Osteoblast (primary cell): Measurements from ENCODE around the gene PDE6A. TPM values are rescaled to one million over a fixed set of nuclear protein-coding genes. Genes with fewer than 3 reads are reported as not detected.

Source experiments
- DNase-seq: peaks from one replicate; pipeline ENCODE4 v3.0.0; 2011; ENCODE audit warnings: low spot score, mixed read lengths; ENCODE audit not compliant: insufficient read length; ENCODE audit errors: missing footprints
- H2AFZ ChIP-seq: 2 replicates; pipeline ENCODE4 v1.6.0; 2011; ENCODE audit warnings: mild to moderate bottlenecking, low read length
- H3K27ac ChIP-seq: 2 replicates; pipeline ENCODE4 v1.5.1; 2011; ENCODE audit warnings: mild to moderate bottlenecking, low read depth, low read length, moderate library complexity
- H3K27me3 ChIP-seq: 2 replicates; pipeline ENCODE4 v1.6.0; 2012; ENCODE audit warnings: mild to moderate bottlenecking, control low read depth, inconsistent platforms, low read length, moderate library complexity; ENCODE audit not compliant: insufficient read depth
- H3K36me3 ChIP-seq: 2 replicates; pipeline ENCODE4 v1.5.1; 2011; ENCODE audit warnings: mild to moderate bottlenecking, low read length, control low read depth, moderate library complexity; ENCODE audit not compliant: insufficient read depth
- H3K4me1 ChIP-seq: 2 replicates; pipeline ENCODE4 v1.5.1; 2011; ENCODE audit warnings: mild to moderate bottlenecking, low read length, control low read depth, moderate library complexity; ENCODE audit not compliant: insufficient read depth
- H3K4me2 ChIP-seq: 2 replicates; pipeline ENCODE4 v1.6.0; 2011; ENCODE audit warnings: mild to moderate bottlenecking, low read length; ENCODE audit not compliant: insufficient read depth
- H3K4me3 ChIP-seq: fragments of 200-600 bp; sonication (generic); 3 replicates; pipeline ENCODE4 v1.5.1; 2012; ENCODE audit warnings: mild to moderate bottlenecking, low read length, inconsistent platforms; ENCODE audit not compliant: insufficient read depth
- H3K79me2 ChIP-seq: 2 replicates; pipeline ENCODE4 v1.6.0; 2012; ENCODE audit warnings: mild to moderate bottlenecking, low read length, control low read depth, inconsistent platforms; ENCODE audit not compliant: insufficient read depth
- H3K9me3 ChIP-seq: 2 replicates; pipeline ENCODE4 v1.5.1; 2011; ENCODE audit warnings: low read depth, low read length, control low read depth
- H4K20me1 ChIP-seq: 2 replicates; pipeline ENCODE4 v1.6.0; 2012; ENCODE audit warnings: mild to moderate bottlenecking, low read length, control low read depth; ENCODE audit not compliant: insufficient read depth
- CTCF ChIP-seq: IDR thresholded peaks from 2 replicates; pipeline ENCODE4 v1.5.1; 2011; ENCODE audit warnings: mild to moderate bottlenecking, low read depth, low read length, moderate library complexity; ENCODE audit errors: extremely low read depth
- total RNA-seq: library from RNA; depleted of rRNA; stranded (reverse); fragments of >200 nt; gene quantifications from 2 replicates; pipeline ENCODE4 v1.2.3, GENCODE V29; 2012

The PDE6A gene
- total RNA-seq, 1 donor, result under 0.01 TPM

- Histone ChIP-seq H3K4me2 (peak overlapping the region; percentile 56), H3K4me1 (peaks cover 9% of the 10 kb centered on the region), H3K27me3 (no peaks in the 10 kb centered on the region), H3K4me3 (peak overlapping the region; percentile 57), H3K79me2 (no peaks in the 10 kb centered on the region), H3K9me3 (no peaks in the 10 kb centered on the region), H3K27ac (no peak overlapping the region), H3K36me3 (no peaks in the 10 kb centered on the region), H4K20me1 (no peaks in the 10 kb centered on the region), H2AFZ (peak overlapping the region; percentile 53)
- TF ChIP-seq CTCF, result peak; percentile 51
- no peak for DNase-seq
Observed at GRCh38 chr5:149932445-149933350, 11.9 kb downstream of the PDE6A start.

GRCh38 chr5:149931992-149932436 lies 12.6 kb downstream of the PDE6A start:
- peaks cover 3% of the 10 kb centered on the region for H3K4me1 ChIP-seq
- H3K27ac ChIP-seq, result no peak overlapping the region
- no peak for TF ChIP-seq CTCF
- H2AFZ ChIP-seq, result no peak overlapping the region
- H3K79me2 ChIP-seq, result no peaks in the 10 kb centered on the region
- DNase-seq, result no peak
- H3K9me3 ChIP-seq, result no peaks in the 10 kb centered on the region
- H3K27me3 ChIP-seq, result no peaks in the 10 kb centered on the region
- H3K36me3 ChIP-seq, result no peaks in the 10 kb centered on the region
- peak overlapping the region; percentile 57 for H3K4me3 ChIP-seq
- peak overlapping the region; percentile 56 for H3K4me2 ChIP-seq
- H4K20me1 ChIP-seq, result no peaks in the 10 kb centered on the region

GRCh38 chr5:149930749-149931574 lies 13.6 kb downstream of the PDE6A start:
- Histone ChIP-seq H3K36me3 (no peaks in the 10 kb centered on the region), H3K9me3 (no peaks in the 10 kb centered on the region), H2AFZ (no peak overlapping the region), H3K4me2 (peak overlapping the region; percentile 46), H4K20me1 (no peaks in the 10 kb centered on the region), H3K4me1 (no peaks in the 10 kb centered on the region), H3K27ac (no peak overlapping the region), H3K79me2 (no peaks in the 10 kb centered on the region), H3K4me3 (no peak overlapping the region), H3K27me3 (no peaks in the 10 kb centered on the region)
- TF ChIP-seq CTCF, result no peak
- DNase-seq, result no peak
